ENCODE data around the gene DLEC1.

DNA sequence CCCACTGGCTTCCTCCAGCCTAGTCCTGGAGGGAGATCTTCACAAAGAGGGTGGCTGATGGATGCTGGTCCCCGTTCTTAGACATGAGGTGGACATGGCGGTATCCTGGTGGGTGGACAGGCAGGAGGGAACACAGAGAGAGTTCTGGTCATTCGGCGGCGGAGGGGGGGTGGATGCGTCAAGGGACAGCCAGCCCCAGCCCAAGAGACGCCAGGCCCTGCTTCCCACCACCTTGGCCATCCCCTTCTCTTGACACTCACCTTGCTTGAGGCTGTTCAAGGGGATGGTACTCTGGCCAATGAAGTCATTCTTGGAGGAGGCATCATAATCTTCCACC, 31.3 kb upstream of the DLEC1 start:
- TF ChIP-seq, protein P1, sequence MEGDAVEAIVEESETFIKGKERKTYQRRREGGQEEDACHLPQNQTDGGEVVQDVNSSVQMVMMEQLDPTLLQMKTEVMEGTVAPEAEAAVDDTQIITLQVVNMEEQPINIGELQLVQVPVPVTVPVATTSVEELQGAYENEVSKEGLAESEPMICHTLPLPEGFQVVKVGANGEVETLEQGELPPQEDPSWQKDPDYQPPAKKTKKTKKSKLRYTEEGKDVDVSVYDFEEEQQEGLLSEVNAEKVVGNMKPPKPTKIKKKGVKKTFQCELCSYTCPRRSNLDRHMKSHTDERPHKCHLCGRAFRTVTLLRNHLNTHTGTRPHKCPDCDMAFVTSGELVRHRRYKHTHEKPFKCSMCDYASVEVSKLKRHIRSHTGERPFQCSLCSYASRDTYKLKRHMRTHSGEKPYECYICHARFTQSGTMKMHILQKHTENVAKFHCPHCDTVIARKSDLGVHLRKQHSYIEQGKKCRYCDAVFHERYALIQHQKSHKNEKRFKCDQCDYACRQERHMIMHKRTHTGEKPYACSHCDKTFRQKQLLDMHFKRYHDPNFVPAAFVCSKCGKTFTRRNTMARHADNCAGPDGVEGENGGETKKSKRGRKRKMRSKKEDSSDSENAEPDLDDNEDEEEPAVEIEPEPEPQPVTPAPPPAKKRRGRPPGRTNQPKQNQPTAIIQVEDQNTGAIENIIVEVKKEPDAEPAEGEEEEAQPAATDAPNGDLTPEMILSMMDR (IDR thresholded peaks at IDR 0.05; ENCODE audit: poor library complexity, severe bottlenecking) = no peak
- no peak for TF ChIP-seq RAD21 (conservative IDR thresholded peaks at IDR 0.05)
- TF ChIP-seq POLR2AphosphoS5 (IDR thresholded peaks at IDR 0.05) = no peak
- no peak for TF ChIP-seq EZH2 (IDR thresholded peaks at IDR 0.05; ENCODE audit: borderline replicate concordance, insufficient read depth, low read length, poor library complexity, severe bottlenecking)
